Left ventricle myocardium inferior (tissue), 1 donor: ENCODE data around the gene DCAF11. TPM values are rescaled to one million over a fixed set of nuclear protein-coding genes. Genes with fewer than 3 reads are reported as not detected.

Experiments
- DNase-seq: peaks from one replicate; pipeline ENCODE4 v3.0.0-alpha.2; 2020
- H3K27ac ChIP-seq: fragments of 200-600 bp; replicated peaks from 2 replicates; pipeline ENCODE4 v1.8.0; 2021
- H3K27me3 ChIP-seq: fragments of 200-600 bp; 2 replicates; pipeline ENCODE4 v1.8.0; 2021; ENCODE audit warnings: low read depth
- H3K36me3 ChIP-seq: fragments of 200-600 bp; 2 replicates; pipeline ENCODE4 v1.8.0; 2021
- H3K4me1 ChIP-seq: fragments of 200-600 bp; 2 replicates; pipeline ENCODE4 v1.8.0; 2021
- H3K4me3 ChIP-seq: fragments of 200-600 bp; 2 replicates; pipeline ENCODE4 v1.8.0; 2021; ENCODE audit warnings: mild to moderate bottlenecking, moderate library complexity
- H3K9me3 ChIP-seq: fragments of 200-600 bp; replicated peaks from 2 replicates; pipeline ENCODE4 v1.8.0; 2021
- CTCF ChIP-seq: fragments of 200-600 bp; IDR thresholded peaks from 2 replicates; pipeline ENCODE4 v1.8.0; 2021; ENCODE audit warnings: antibody characterized with exemption, mild to moderate bottlenecking, borderline replicate concordance
- intact Hi-C: fragments of 100-400 bp; cut with micrococcal nuclease; formaldehyde crosslinking; loops from one replicate; pipeline ENCODE4 v1.11.0; 2022
- total RNA-seq: library from RNA; stranded (reverse); fragmentation: NEBNext Ultra II Directional; extraction: Animal tissue kit (Norgen Biotek cat#: 25700); gene quantifications from one replicate; pipeline ENCODE4 v1.2.1, GENCODE V29; 2021
- donor health status: DM: no; HTN: yes; CAD: no; lungs with severe emphysema.

DCAF11 gene
- total RNA-seq, 1 donor from 2014 or later = 74.7 TPM

DNA sequence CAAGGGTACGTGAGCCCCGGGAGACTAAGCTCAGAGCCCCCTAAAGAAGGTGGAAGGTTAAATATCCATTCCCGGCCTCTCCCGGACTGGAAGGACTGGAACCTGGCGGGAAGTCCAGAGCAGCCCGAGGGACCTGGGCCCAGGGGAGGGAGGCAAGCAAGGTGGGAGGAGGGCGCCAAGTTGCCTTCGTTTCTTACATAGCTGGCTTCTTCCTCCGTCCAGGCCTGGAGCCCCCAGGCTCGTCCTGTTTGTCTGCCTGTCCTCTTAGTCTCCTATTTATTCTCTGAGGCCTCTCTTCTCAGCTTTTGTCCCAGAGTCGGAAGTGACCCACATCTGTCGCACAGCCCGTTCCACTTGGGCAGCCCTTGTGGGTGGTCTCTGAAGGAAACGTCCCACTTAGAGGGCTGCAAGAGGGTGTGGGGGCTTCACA lies 19.7 kb upstream of the DCAF11 start:
- Histone ChIP-seq H3K36me3 (peaks cover 3% of the 10 kb centered on the region), H3K27ac (peak overlapping the region; percentile 94), H3K4me3 (peak overlapping the region; percentile 95), H3K9me3 (no peaks in the 10 kb centered on the region), H3K27me3 (no peaks in the 10 kb centered on the region), H3K4me1 (peaks cover 26% of the 10 kb centered on the region)
- intact Hi-C loops = no loop called here
- no peak for DNase-seq
- no peak for TF ChIP-seq CTCF

DNA sequence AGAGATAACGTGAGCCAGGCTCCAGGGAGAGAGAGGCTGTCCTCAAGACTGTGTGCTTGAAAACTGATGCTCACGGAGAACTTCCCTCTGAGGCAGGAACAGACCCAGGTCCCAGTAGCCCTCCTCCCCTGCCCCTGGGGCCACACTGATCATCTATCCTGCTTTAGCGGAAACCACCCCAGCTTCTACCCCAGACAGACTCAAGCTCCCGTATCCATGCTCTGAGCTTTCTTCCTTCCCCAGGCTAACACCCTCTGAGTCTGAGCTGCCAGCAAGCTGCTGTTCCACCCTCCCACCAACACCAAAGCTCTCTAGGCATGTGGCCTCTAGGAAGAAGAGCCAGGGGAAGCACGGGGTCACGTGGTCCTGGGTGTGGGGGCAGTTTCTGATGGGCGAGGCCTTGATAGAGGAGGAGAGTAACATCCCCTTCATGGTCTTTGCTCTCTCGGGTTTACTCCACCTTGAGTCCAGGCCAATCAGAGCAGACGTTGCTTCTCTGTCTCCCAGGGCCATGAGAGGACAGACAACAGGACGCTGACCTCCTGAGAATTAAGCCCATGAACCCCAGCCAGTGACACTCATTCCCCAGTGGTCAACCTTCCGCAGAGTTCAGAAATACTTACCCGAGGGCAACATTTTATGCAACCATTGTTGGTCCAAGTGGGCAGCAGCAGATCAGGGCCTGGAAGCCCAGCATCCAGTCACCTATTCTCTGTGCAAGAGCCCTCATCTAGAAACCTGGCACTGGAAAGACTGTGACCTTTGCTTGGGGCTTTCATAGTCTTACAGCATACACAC lies 19.1 kb upstream of the DCAF11 start:
- peaks cover 26% of the 10 kb centered on the region for H3K4me1 ChIP-seq
- intact Hi-C loops = no loop called here
- peaks cover 3% of the 10 kb centered on the region for H3K36me3 ChIP-seq
- no peaks in the 10 kb centered on the region for H3K9me3 ChIP-seq
- H3K4me3 ChIP-seq = peak overlapping the region; percentile 95
- TF ChIP-seq CTCF = no peak
- no peaks in the 10 kb centered on the region for H3K27me3 ChIP-seq
- DNase-seq = peak; percentile 43
- peak overlapping the region; percentile 94 for H3K27ac ChIP-seq

- H3K36me3 ChIP-seq = peaks cover 3% of the 10 kb centered on the region
- no peak overlapping the region for H3K27ac ChIP-seq
- H3K4me1 ChIP-seq = peaks cover 26% of the 10 kb centered on the region
- no peaks in the 10 kb centered on the region for H3K9me3 ChIP-seq
- intact Hi-C loops = no loop called here
- no peaks in the 10 kb centered on the region for H3K27me3 ChIP-seq
- H3K4me3 ChIP-seq = no peak overlapping the region
- no peak for TF ChIP-seq CTCF
- no peak for DNase-seq
These were observed 17.9 kb upstream of the DCAF11 start for GRCh38 chr14:24096545-24097181.

DNA sequence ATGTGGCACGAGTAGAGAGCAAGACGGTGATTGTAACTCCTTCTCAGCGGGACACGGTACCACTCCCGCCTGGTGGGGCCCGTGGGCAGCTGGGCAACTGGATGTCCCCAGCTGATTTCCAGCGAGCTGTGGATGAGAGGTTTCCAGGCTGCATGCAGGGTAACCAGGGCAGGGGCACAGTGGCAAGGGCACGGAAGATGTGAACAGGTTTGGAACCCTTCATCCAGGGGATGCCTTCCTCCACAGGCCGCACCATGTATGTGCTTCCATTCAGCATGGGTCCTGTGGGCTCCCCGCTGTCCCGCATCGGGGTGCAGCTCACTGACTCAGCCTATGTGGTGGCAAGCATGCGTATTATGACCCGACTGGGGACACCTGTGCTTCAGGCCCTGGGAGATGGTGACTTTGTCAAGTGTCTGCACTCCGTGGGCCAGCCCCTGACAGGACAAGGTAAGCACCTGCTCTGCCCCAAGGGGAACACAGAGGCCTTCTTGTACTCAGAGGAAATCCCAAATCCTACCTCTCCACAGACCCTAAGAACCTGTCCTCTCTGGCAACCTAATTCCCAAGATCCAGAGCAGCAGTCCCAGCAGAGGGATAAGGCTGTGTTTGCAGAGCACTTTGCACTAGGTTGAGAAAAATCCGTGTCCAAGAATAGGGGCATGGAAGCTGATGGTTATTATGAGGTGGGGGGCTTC lies 16.2 kb upstream of the DCAF11 start:
- Histone ChIP-seq H3K9me3 (no peaks in the 10 kb centered on the region), H3K27me3 (no peaks in the 10 kb centered on the region), H3K4me3 (no peak overlapping the region), H3K4me1 (peaks cover 24% of the 10 kb centered on the region), H3K36me3 (peaks cover 3% of the 10 kb centered on the region), H3K27ac (no peak overlapping the region)
- TF ChIP-seq CTCF = no peak
- DNase-seq = no peak
- intact Hi-C loops = no loop called here

DNA sequence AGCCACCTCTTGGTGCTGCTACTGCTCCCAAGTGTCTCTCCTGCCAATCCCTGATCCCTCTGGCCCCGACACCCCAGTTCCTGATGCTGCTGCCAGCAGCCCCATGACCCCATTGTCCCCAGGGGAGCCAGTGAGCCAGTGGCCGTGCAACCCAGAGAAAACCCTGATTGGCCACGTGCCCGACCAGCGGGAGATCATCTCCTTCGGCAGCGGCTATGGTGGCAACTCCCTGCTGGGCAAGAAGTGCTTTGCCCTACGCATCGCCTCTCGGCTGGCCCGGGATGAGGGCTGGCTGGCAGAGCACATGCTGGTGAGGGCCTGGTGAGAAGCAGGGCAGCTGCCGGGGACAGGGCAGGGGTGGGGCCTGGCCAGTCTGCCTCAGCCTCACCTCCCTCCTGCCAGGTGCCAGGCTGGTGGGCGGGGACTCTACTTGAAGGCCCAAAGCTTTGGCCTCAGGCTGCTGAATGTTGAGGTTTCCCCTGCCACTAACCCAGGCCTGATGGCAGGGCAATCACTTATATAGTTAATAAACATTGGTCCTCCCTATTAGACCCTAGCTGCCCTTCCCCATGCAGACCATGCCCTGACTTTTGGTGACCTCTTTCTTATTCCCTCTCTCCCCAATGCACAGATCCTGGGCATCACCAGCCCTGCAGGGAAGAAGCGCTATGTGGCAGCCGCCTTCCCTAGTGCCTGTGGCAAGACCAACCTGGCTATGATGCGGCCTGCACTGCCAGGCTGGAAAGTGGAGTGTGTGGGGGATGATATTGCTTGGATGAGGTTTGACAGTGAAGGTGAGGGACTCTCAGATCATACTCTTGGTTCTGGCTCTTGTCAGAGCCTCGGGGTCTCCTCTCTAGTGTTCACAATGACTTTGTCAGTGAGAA lies 15.4 kb upstream of the DCAF11 start:
- H3K27me3 ChIP-seq = no peaks in the 10 kb centered on the region
- no peak overlapping the region for H3K27ac ChIP-seq
- peaks cover 3% of the 10 kb centered on the region for H3K36me3 ChIP-seq
- intact Hi-C loops = no loop called here
- H3K9me3 ChIP-seq = no peaks in the 10 kb centered on the region
- H3K4me1 ChIP-seq = peaks cover 16% of the 10 kb centered on the region
- no peak overlapping the region for H3K4me3 ChIP-seq
- TF ChIP-seq CTCF = no peak
- no peak for DNase-seq
